NOMO-1 treated with dmso at 0.1 percent for 144 hours (cell line): ENCODE results near the gene PCDHGA2.
"Not testable (repeated sequence)": the region's sequence is repeated elsewhere in the genome, so short reads cannot be mapped to it uniquely, and the experiment has no call there.

Experiments
- DNase-seq: peaks from one replicate; lab custom pipeline; 2025; ENCODE audit not compliant: unreplicated experiment; lab: John Stamatoyannopoulos, UW

PCDHGA2 gene

DNA sequence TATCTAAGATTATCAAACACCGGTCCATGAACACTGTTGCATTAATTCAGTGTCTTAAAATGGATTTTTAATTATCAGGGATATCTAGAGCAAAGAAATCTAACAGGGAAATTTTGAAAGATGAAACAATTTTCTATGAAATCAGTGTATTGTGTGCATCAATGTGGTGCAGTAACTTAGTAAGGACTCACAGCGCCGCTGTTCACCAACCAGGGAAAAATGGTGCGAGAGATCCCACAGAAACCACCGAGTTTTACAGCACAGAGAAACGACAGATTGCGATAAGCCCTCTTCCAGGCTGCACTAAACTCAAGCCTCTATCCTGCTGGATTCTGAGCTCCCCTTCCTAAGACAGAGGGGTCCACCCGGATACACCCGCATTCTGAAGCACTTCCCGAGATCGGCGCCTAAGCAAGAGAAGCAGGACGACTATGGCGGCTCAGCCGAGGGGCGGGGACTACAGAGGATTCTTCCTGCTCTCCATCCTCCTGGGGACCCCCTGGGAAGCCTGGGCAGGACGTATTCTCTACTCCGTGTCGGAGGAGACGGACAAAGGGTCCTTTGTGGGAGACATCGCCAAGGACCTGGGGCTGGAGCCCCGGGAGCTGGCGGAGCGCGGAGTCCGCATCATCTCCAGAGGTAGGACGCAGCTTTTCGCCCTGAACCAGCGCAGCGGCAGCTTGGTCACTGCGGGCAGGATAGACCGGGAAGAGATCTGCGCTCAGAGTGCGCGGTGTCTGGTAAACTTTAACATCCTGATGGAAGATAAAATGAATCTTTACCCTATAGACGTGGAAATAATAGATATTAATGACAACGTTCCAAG, 44.1 kb downstream of the PCDHGA2 start, which contains the start of gene PCDHGA7:
Gene PCDHGA7 (plus strand): TSS at position 274 of the 826 bp plus-strand sequence. CDS start 158 bp downstream, at position 432.
- DNase-seq: no peak

DNA sequence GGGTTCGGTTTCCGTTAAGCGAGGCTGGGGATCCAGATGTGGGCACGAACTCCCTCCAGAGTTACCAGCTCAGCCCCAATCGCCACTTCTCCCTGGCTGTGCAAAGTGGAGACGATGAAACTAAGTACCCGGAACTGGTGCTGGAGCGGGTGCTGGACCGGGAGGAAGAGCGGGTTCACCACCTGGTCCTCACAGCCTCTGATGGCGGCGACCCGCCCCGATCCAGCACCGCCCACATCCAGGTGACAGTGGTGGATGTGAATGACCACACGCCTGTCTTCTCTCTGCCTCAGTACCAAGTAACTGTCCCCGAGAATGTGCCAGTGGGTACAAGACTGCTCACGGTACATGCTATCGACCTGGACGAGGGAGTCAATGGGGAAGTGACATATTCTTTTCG, 44.8 kb downstream of the PCDHGA2 start:
- no peak for DNase-seq

GRCh38 chr5:141384471-141385267, 46.1 kb downstream of the PCDHGA2 start:
- DNase-seq: no peak

DNA sequence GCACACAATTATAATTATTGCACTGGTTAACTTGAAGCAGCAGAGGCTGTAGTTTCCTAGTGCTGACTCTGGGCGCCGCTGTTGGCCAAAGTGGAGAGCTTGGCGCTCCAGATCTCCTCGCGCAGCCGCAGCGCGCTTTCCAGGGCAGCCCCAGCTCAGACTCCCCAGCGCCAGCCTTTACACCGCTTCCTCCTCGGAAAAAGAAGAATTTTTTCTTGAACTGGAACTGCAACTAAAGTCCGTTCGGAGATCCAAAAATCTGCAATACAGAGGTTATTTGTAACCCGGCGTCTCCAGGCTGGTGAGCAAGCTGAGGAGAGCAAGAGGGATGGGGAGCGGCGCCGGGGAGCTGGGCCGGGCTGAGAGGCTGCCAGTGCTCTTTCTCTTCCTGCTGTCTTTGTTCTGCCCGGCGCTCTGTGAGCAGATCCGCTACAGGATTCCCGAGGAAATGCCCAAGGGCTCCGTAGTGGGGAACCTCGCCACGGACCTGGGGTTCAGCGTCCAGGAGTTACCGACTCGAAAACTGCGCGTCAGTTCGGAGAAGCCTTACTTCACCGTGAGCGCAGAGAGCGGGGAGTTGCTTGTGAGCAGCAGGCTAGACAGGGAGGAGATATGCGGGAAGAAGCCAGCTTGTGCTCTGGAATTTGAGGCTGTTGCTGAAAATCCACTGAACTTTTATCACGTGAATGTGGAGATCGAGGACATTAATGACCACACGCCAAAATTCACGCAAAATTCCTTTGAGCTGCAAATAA, 49.2 kb downstream of the PCDHGA2 start, which contains the start of gene PCDHGB4:
Gene PCDHGB4 (plus strand): TSS at position 142 of the 755 bp plus-strand sequence. CDS start 187 bp downstream, at position 329.
- DNase-seq: not testable (repeated sequence)

DNA sequence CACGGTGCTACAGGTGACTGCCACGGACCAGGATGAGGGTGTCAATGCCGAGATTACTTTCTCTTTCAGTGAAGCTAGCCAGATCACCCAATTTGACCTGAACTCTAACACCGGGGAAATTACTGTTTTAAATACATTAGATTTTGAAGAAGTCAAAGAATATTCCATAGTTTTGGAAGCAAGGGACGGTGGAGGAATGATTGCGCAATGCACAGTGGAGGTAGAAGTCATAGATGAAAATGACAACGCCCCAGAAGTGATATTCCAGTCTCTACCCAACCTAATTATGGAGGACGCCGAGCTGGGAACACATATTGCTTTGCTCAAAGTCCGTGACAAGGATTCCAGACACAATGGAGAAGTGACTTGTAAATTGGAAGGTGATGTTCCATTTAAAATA, 50.1 kb downstream of the PCDHGA2 start:
- DNase-seq: no peak

DNA sequence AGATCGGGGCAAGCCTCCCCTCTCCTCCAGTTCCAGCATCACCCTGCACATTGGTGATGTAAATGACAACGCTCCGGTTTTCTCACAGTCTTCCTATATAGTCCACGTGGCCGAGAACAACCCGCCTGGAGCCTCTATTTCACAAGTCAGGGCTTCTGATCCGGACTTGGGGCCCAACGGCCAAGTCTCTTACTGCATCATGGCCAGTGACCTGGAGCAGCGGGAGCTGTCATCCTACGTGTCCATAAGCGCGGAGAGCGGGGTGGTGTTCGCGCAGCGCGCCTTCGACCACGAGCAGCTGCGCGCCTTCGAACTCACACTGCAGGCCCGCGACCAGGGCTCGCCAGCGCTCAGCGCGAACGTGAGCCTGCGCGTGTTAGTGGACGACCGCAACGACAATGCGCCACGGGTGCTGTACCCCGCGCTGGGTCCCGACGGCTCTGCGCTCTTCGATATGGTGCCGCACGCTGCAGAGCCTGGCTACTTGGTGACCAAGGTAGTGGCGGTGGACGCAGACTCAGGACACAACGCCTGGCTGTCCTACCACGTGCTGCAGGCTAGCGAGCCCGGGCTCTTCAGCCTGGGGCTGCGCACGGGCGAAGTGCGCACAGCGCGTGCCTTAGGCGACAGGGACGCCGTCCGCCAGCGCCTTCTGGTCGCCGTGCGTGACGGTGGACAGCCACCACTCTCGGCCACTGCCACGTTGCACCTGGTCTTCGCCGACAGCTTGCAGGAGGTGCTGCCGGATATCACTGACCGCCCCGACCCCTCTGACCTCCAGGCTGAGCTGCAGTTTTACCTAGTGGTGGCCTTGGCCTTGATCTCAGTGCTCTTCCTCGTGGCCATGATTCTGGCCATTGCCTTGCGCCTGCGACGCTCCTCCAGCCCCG, 50.8 kb downstream of the PCDHGA2 start:
- no peak for DNase-seq

DNA sequence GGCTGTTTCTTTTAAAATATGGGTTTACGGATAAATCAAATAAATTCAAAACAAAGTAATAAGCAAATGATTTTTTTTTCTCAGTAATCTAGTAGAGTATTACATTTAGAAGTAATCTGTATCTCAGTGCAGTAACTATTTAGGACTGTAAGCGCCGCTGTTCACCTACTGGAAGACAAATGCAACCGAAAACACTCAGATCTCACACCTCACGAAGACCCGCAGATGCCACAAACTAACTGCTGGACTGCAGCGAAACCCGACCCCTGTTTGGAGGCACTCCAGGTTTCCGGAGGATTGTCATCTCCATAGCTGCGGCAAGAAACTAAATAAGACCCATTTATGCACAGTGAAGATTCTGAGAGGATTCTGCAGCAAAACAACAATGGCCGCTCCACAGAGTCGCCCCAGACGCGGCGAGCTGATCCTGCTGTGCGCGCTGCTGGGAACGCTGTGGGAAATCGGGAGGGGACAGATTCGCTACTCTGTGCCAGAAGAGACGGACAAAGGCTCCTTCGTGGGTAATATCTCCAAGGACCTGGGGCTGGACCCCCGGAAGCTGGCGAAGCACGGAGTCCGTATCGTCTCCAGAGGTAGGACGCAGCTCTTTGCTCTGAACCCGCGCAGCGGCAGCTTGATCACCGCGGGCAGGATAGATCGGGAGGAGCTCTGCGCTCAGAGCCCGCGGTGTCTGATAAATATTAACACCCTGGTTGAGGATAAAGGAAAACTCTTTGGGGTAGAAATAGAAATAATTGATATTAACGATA, 54.1 kb downstream of the PCDHGA2 start, which contains the start of gene PCDHGA8:
Gene PCDHGA8 (plus strand): TSS at position 205 of the 770 bp plus-strand sequence. CDS start 181 bp downstream, at position 386.
- no peak for DNase-seq
